Transverse colon (tissue), 3 donors: Measurements from ENCODE around the gene CDR2.

Experiments used
- EP300 ChIP-seq: sonication (generic); formaldehyde crosslinking; IDR thresholded peaks from one replicate; pipeline ENCODE4 v1.6.1; 2017; ENCODE audit warnings: antibody characterized with exemption, low read depth
- TF ChIP-seq, protein P1 (sequence below), 5 experiments: fragments of 200-600 bp in 3 of 5; fragments of 450-650 bp in 2 of 5; sonication (generic) in 3 of 5; IDR thresholded peaks; 1 replicate in 2 of 5; 2 replicates in 3 of 5; pipeline ENCODE4 v1.5.1; 2016 to 2017; ENCODE audit warnings: antibody characterized with exemption in 5 of 5, inconsistent platforms in 3 of 5, mild to moderate bottlenecking in 2 of 5, moderate library complexity in 1 of 5

DNA sequence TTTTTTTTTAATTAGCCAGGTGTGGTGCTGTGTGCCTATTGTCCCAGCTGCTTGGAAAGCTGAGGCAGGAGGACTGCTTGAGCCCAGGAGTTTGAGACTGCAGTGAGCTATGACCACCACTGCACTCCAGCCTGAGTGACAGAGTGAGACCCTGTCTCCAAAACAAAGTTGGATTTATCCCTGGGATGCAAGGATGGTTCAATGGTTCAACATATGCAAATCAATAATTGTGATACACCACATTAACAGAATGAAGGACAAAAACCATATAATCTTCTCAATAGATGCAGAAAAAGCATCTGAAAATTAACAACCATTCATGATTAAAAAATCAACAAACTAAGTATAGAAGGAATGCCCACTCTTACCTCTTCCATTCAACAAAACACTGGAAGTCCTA is 33.5 kb downstream of the CDR2 start:
- TF ChIP-seq, protein P1, sequence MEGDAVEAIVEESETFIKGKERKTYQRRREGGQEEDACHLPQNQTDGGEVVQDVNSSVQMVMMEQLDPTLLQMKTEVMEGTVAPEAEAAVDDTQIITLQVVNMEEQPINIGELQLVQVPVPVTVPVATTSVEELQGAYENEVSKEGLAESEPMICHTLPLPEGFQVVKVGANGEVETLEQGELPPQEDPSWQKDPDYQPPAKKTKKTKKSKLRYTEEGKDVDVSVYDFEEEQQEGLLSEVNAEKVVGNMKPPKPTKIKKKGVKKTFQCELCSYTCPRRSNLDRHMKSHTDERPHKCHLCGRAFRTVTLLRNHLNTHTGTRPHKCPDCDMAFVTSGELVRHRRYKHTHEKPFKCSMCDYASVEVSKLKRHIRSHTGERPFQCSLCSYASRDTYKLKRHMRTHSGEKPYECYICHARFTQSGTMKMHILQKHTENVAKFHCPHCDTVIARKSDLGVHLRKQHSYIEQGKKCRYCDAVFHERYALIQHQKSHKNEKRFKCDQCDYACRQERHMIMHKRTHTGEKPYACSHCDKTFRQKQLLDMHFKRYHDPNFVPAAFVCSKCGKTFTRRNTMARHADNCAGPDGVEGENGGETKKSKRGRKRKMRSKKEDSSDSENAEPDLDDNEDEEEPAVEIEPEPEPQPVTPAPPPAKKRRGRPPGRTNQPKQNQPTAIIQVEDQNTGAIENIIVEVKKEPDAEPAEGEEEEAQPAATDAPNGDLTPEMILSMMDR (IDR thresholded peaks at IDR 0.05) = no peak
- TF ChIP-seq EP300 = no peak
